Fibroblast of lung (primary cell): ENCODE results near the gene COL15A1.

Experiments used
- EZH2 ChIP-seq: IDR thresholded peaks from 2 replicates; pipeline ENCODE4 v1.5.1; 2012; ENCODE audit warnings: low read length, control low read depth, mild to moderate bottlenecking; ENCODE audit errors: missing control alignments
- TF ChIP-seq, protein P1 (sequence below), 2 donors: IDR thresholded peaks in 1 of 2; conservative IDR thresholded peaks in 1 of 2; 1 replicate in 1 of 2; 2 replicates in 1 of 2; pipeline ENCODE4 v1.5.1; 2011 to 2012; ENCODE audit warnings: low read length in 2 of 2, control low read depth in 1 of 2, inconsistent platforms in 1 of 2, low read depth in 1 of 2, mild to moderate bottlenecking in 1 of 2

GRCh38 chr9:99034149-99034548 is 90.4 kb downstream of the COL15A1 start:
- TF ChIP-seq, protein P1, sequence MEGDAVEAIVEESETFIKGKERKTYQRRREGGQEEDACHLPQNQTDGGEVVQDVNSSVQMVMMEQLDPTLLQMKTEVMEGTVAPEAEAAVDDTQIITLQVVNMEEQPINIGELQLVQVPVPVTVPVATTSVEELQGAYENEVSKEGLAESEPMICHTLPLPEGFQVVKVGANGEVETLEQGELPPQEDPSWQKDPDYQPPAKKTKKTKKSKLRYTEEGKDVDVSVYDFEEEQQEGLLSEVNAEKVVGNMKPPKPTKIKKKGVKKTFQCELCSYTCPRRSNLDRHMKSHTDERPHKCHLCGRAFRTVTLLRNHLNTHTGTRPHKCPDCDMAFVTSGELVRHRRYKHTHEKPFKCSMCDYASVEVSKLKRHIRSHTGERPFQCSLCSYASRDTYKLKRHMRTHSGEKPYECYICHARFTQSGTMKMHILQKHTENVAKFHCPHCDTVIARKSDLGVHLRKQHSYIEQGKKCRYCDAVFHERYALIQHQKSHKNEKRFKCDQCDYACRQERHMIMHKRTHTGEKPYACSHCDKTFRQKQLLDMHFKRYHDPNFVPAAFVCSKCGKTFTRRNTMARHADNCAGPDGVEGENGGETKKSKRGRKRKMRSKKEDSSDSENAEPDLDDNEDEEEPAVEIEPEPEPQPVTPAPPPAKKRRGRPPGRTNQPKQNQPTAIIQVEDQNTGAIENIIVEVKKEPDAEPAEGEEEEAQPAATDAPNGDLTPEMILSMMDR (conservative IDR thresholded peaks at IDR 0.05 in 1 of 2, IDR thresholded peaks at IDR 0.05 in 1 of 2; ENCODE audit: low read depth in 1 of 2, low read length in 2 of 2) = no peak
- TF ChIP-seq EZH2 = no peak
